Measurements from ENCODE around the gene INF2. TPM values are rescaled to one million over a fixed set of nuclear protein-coding genes. Genes with fewer than 3 reads are reported as not detected.

INF2 gene
- total and polyA plus RNA-seq, 2 donors (not counting 3 experiments of a cell fraction or from before 2014, with no cell fraction given) = 55.3 to 124 TPM

DNA sequence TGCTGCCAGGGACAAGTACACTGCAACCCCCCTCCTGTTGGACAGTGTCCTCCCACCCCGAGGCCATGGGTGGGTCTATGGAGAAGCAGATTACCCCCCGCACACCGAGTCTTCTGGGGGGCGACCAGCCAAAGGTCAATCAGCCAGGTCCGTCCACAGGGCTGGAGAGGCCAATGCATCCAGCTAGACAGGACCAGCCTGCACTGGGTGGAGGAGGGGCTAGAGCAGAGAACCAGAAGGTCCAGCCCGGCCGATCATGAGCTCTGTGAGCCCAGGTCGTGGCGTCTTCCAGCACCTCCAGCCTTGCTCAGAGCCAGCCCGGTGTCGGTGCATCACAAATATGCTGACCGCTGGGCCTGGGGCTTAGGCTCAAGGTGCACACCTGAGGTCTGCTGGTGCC lies 26.5 kb downstream of the INF2 start:
- peaks cover 15 to 51% of the 10 kb centered on the region in 2 experiments for H3K36me3 ChIP-seq (ENCODE audit: control insufficient read depth in 2 of 2, extremely low read depth in 1 of 2, insufficient read depth in 2 of 2, low read length in 2 of 2)
- FAIRE-seq = no peak
- CTCF ChIA-PET = interaction anchor here (1.0 kb wide), 1 partner anchor 11 kb away, joined by 3 read pairs; no protein-coding TSS in a partner anchor

DNA sequence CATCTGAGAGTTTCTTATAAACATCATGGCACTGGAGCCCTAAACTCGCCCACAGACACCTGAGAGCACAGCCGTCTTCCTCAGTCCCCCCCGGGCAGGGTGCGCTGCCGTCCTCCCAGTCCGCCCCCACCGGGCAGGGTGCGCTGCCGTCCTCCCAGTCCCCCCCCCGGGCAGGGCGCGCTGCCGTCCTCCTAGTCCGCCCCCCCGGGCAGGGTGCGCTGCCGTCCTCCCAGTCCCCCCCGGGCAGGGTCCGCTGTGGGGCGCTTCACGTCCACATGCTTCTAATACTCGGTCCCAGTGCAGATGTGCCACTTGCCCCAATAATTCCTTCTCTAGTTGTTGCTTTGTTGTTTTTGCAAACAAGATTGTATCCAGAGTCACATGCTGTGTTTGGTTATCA lies 27.7 kb downstream of the INF2 start:
- H4K20me1 ChIP-seq (replicated peaks; ENCODE audit: control insufficient read depth, extremely low read depth, insufficient read depth, low read length) = no peaks in the 10 kb centered on the region
- no peaks in the 10 kb centered on the region for H3K4me1 ChIP-seq (ENCODE audit: control insufficient read depth, extremely low read depth, insufficient read depth, low read length)
- dilution Hi-C loops (cut with MboI; ENCODE audit: extremely low pct_ligation_motif_present, low sequenced_read_pairs) (no loop called here), intact Hi-C loops (cut with micrococcal nuclease) (no loop called here)
- peaks cover 12 to 44% of the 10 kb centered on the region in 2 experiments for H3K36me3 ChIP-seq (ENCODE audit: control insufficient read depth in 2 of 2, extremely low read depth in 1 of 2, insufficient read depth in 2 of 2, low read length in 2 of 2)
- H3K9me1 ChIP-seq (replicated peaks; ENCODE audit: control insufficient read depth, extremely low read depth, insufficient read depth, low read length) = no peaks in the 10 kb centered on the region
- no peak overlapping the region for H3K9ac ChIP-seq (replicated peaks; ENCODE audit: extremely low read depth, insufficient read depth, low read length)
- ChIA-PET POLR2A (no interaction called here), CTCF (no interaction called here)
- BruUV-seq (replicated peaks) = no TSS peak
- H3K79me2 ChIP-seq (ENCODE audit: control insufficient read depth, insufficient read depth, low read length) = no peaks in the 10 kb centered on the region
- FAIRE-seq = no peak
- no peak overlapping the region for H2AFZ ChIP-seq (ENCODE audit: low read depth, low read length)
- H3K4me2 ChIP-seq (ENCODE audit: insufficient read depth, low read length) = no peak overlapping the region
- no peak for DNase-seq (ENCODE audit: low read depth, low spot score)
- H3K27ac ChIP-seq (ENCODE audit: insufficient read depth, low read depth, low read length) = no peak overlapping the region
- H3K4me3 ChIP-seq (replicated peaks in 1 of 3; ENCODE audit: insufficient read depth in 1 of 3, low read depth in 1 of 3, low read length in 3 of 3) = no peak overlapping the region
- TF ChIP-seq, protein P1, sequence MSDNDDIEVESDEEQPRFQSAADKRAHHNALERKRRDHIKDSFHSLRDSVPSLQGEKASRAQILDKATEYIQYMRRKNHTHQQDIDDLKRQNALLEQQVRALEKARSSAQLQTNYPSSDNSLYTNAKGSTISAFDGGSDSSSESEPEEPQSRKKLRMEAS (IDR thresholded peaks at IDR 0.05; ENCODE audit: insufficient read depth, insufficient read length) = no peak
- no peak for TF ChIP-seq JUN (IDR thresholded peaks at IDR 0.05; ENCODE audit: borderline replicate concordance, insufficient read depth, insufficient read length, low read depth)
- no peak for TF ChIP-seq GATA2 (IDR thresholded peaks at IDR 0.05; ENCODE audit: insufficient read depth, insufficient read length, low read depth, low read length)
- no peak for TF ChIP-seq POLR2A (IDR thresholded peaks at IDR 0.05; ENCODE audit: low read depth, low read length)
- TF ChIP-seq FOS (IDR thresholded peaks at IDR 0.05; ENCODE audit: borderline replicate concordance, insufficient read depth, low read length) = no peak
- TF ChIP-seq MYC (IDR thresholded peaks at IDR 0.05; ENCODE audit: low read depth, low read length) = no peak
- TF ChIP-seq, protein P2, sequence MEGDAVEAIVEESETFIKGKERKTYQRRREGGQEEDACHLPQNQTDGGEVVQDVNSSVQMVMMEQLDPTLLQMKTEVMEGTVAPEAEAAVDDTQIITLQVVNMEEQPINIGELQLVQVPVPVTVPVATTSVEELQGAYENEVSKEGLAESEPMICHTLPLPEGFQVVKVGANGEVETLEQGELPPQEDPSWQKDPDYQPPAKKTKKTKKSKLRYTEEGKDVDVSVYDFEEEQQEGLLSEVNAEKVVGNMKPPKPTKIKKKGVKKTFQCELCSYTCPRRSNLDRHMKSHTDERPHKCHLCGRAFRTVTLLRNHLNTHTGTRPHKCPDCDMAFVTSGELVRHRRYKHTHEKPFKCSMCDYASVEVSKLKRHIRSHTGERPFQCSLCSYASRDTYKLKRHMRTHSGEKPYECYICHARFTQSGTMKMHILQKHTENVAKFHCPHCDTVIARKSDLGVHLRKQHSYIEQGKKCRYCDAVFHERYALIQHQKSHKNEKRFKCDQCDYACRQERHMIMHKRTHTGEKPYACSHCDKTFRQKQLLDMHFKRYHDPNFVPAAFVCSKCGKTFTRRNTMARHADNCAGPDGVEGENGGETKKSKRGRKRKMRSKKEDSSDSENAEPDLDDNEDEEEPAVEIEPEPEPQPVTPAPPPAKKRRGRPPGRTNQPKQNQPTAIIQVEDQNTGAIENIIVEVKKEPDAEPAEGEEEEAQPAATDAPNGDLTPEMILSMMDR (IDR thresholded peaks at IDR 0.05; ENCODE audit: extremely low read depth in 1 of 2, insufficient read depth in 1 of 2, low read depth in 1 of 2, low read length in 2 of 2) = no peak
- no peak for TF ChIP-seq EZH2 (IDR thresholded peaks at IDR 0.05; ENCODE audit: borderline replicate concordance, low read depth, low read length, severe bottlenecking)
- TF ChIP-seq POLR2AphosphoS5 (IDR thresholded peaks at IDR 0.05; ENCODE audit: insufficient read depth, low read depth, low read length) = no peak
- H3K27me3 ChIP-seq (ENCODE audit: control insufficient read depth in 2 of 2, insufficient read depth in 2 of 2, low read length in 2 of 2) = no peaks in the 10 kb centered on the region
- no peaks in the 10 kb centered on the region for H3K9me3 ChIP-seq (replicated peaks; ENCODE audit: control insufficient read depth, insufficient read depth, low read length)

More for the DNA sequence above, 26.5 kb downstream of the INF2 start:
- no peak for TF ChIP-seq MYC (IDR thresholded peaks at IDR 0.05; ENCODE audit: low read depth, low read length)
- H3K4me3 ChIP-seq (replicated peaks in 1 of 3; ENCODE audit: insufficient read depth in 1 of 3, low read depth in 1 of 3, low read length in 3 of 3) = no peak overlapping the region
- no peaks in the 10 kb centered on the region for H3K4me1 ChIP-seq (ENCODE audit: control insufficient read depth, extremely low read depth, insufficient read depth, low read length)
- no peaks in the 10 kb centered on the region for H4K20me1 ChIP-seq (replicated peaks; ENCODE audit: control insufficient read depth, extremely low read depth, insufficient read depth, low read length)
- H3K4me2 ChIP-seq (ENCODE audit: insufficient read depth, low read length) = no peak overlapping the region
- H2AFZ ChIP-seq (ENCODE audit: low read depth, low read length) = no peak overlapping the region
- H3K27me3 ChIP-seq (ENCODE audit: control insufficient read depth in 2 of 2, insufficient read depth in 2 of 2, low read length in 2 of 2) = no peaks in the 10 kb centered on the region
- H3K27ac ChIP-seq (ENCODE audit: insufficient read depth, low read depth, low read length) = no peak overlapping the region
- dilution Hi-C loops (cut with MboI; ENCODE audit: extremely low pct_ligation_motif_present, low sequenced_read_pairs) (no loop called here), intact Hi-C loops (cut with micrococcal nuclease) (no loop called here)
- no peaks in the 10 kb centered on the region for H3K79me2 ChIP-seq (ENCODE audit: control insufficient read depth, insufficient read depth, low read length)
- no peak for DNase-seq (ENCODE audit: low read depth, low spot score)
- no peak overlapping the region for H3K9ac ChIP-seq (replicated peaks; ENCODE audit: extremely low read depth, insufficient read depth, low read length)
- no peaks in the 10 kb centered on the region for H3K9me1 ChIP-seq (replicated peaks; ENCODE audit: control insufficient read depth, extremely low read depth, insufficient read depth, low read length)
- H3K9me3 ChIP-seq (replicated peaks; ENCODE audit: control insufficient read depth, insufficient read depth, low read length) = no peaks in the 10 kb centered on the region
- BruUV-seq (replicated peaks) = no TSS peak
- POLR2A ChIA-PET = no interaction called here

All from endothelial cell of umbilical vein (primary cell).